HG02763 (cell line): ENCODE measurements around the gene TARM1.

ENCODE experiments used
- ATAC-seq: cut with Tn5 transposase; IDR thresholded peaks from one replicate; pipeline ENCODE4 v1.9.1; 2021; ENCODE audit warnings: mild to moderate bottlenecking, moderate library complexity; ENCODE audit not compliant: unreplicated experiment

Gene TARM1

DNA sequence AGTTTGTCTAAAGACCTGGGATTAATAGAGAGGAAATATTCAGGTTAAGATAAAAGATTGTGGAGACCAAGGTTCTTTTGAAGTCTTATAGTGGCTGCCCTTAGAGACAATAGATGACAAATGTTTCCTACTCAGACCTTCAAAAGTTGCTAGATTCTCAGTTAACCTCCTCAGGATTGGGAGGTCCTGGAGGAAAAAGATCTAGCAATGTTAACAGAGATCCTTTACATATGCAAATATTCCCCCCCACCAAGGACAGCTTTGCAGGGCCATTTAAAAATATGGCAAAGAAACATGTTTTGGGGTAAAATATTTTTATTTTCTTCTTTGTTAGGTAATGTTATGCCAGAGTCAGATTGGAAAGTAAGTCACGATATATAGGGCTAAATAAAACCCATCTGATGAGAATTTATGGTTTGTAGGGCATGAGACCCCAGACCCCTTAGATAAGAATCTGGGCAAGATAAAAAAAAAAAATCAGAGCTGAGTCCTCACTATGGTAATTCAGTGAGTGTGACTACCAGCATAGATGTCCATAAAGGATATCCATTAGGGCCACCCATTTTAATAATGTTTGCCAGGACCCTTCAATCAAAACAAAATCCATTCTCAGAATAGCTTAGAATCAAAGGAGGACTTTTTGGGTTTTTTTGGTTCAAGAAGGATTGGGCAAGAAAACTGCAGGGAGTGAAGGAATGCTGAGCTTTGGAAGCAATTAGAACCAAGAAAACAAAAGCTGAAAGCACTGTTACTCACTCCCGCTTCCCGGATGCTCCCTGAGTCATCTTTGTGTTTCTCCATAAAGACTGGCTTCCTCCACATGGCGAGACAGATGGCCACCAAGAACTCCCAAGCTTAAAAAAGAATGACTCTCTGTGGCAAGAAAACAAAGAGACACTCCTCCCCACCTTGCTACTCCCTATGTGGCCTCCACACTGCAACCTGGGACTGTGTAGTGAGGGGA, 45.7 kb downstream of the TARM1 start:
- ATAC-seq, result no peak

DNA sequence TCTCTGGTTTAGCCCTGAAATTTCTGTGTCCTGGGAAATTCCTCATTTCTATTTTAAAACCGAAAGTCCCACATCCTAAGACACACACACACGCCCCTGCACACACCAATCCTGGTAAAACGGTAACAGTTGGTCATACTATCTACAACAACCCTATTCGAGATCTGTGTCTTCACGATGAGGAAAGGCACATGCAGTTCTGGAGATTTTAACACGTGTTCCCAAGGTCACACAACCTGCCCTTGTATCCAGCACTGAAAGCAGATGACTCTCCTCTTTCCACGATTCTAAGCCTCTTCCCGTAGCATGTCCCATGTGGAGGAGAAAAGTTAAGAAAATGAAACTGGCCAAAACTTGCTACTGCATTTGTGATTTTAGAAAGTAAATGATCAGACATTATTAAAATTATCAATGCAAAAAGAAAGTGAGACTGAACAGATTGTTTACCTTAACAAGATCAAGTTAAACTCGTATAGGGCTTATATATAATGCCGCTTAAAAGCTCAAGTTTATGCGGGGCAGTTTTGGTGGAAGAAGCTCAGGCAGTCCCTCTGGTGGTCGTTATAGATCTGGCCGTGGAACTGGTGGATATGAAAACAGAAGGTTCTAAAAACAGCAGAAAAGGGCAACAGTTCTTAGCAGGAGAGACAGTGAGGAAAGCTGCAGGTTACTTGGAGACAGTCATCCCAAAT, 50.1 kb downstream of the TARM1 start:
- no peak for ATAC-seq

DNA sequence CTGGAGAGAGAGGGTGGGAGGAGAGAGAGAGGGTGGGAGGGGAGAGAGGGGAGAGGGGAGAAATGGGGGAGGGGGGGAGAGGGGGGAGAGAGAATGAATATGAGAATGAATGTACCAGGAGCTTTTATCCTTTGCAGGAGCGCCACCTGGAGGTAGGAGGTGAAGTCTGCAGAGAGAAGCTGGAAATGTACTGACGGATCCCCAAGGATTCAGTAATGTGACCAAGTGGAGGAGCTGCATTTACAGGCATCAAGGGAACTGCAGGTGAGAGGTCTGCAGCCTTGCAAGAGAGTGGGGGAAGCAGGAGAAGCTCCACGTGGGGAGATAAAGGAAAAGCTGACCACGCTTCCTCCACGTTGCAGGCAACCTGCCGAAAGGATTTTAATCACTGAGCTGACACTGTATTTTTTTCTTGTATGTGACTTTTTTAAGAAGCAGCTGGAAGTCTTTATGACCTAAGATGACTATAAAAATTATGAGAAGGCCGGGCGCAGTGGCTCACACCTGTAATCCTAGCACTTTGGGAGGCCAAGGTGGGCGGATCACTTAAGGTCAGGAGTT, 51.2 kb downstream of the TARM1 start:
- ATAC-seq, result no peak

DNA sequence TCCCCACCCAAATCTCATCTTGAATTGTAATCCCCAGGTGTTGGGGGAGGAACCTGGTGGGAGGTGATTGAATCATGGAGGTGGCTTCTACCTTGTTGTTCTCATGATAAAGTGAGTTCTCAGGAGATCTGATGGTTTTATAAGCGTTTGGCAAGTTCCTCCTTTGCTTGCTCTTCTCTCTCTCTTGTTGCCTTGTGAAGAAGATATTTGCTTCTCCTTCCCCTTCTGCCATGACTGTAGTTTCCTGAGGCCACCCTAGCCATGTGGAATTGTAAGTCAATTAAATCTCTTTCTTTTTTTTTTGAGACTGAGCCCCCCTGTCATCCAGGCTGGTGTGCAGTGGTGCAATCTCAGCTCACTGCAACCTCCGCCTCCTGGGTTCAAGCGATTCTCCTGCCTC, 51.9 kb downstream of the TARM1 start:
- ATAC-seq, result no peak

DNA sequence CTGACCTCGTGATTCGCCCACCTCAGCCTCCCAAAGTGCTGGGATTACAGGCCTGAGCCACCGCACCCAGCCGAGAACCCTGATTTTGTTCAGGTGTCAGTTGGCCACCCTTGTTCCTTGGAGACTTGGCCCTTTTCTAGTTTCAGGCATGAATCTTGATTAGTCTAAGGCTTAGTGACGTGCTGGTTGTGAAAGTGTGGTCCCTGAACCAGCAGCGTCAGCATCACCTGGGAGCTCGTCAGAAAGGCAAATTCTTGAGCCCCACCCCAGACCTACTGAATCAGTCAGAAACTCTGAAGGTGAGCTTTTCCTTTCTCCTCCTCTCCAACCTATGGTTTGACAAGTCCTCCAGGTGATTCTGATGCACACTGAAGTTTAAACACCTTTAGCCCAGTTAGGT, 54.5 kb downstream of the TARM1 start:
- no peak for ATAC-seq

DNA sequence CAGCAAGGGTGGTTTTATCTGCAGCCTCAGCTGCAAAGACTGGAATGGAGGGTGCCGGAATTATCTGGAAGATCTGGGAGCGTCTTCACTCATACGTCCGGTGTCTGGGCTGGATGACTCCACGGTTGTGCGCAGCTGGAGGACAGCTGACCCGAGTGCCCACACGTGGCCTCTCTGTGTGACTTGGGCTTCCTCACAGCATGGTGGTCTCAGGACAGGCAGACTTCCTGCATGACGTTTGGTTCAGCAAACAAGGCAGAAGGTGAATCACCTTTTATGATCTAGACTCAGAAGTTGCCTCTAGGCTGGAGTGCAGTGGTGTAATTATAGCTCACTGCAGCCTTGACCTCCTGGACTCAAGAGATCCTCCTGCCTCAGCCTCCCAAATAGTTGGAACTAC, 56.5 kb downstream of the TARM1 start:
- ATAC-seq, result no peak

DNA sequence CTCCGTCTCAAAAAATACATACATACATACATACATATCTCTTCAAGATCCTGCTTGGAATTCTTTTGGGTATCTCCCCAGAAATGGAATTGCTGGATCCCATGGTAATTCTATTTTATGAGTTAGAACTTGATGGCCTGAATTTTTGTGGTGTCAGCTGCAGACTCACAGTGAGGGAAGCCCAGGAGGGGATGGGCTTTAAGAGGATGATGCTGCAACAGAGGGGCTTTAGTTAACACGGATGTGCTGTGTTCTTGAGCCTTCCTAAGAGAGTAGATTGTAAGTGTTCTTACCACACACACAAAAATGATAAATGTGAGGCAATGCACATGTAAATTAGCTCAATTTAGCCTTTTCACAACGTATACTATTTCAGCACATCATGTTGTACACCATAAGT, 58.0 kb downstream of the TARM1 start:
- no peak for ATAC-seq

DNA sequence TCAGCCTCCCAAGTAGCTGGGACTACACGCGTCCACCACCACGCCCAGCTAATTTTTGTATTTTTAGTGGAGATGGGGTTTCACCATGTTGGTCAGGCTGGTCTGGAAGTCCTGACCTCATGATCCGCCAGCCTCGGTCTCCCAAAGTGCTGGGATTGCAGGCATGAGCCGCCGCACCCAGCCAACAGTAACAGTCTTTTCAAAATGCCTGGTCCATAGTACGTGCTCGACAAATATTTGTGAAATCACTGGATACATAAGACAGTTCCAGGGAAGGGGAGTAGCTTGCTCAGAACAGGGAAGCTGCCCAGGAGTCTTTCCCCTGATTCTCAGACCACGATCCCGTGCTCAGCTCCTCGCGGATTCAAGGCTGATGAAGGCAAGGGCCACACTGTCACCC, 59.2 kb downstream of the TARM1 start:
- no peak for ATAC-seq

DNA sequence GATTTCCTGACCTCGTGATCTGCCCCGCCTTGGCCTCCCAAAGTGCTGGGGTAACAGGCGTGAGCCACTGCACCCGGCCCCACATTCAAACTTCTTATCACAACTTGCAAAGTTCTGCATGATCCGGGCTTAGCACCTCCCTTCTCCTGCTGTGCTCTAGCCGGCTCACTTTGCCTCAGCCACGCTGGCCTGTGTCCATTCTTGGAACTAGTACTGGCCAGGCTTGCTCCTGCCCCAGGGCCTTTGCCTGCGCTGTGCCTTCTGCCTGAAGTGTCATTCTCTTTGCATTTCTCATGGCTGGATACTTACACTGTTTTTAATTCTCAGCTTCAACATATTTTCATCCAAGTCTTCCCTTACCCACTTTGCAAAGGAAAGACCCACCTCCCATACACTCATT, 59.8 kb downstream of the TARM1 start:
- no peak for ATAC-seq
